Left forelimb (tissue), 1 donor: ENCODE data around the gene BACH1.
"Not testable (repeated sequence)": the region's sequence is repeated elsewhere in the genome, so short reads cannot be mapped to it uniquely, and the experiment has no call there.

Experiments used
- DNase-seq: peaks from one replicate; pipeline ENCODE4 v3.0.0-alpha.2; 2018; ENCODE audit warnings: low spot score

The BACH1 gene

GRCh38 chr21:29298348-29299045 is at the start of gene BACH1:
TSS of gene BACH1 (plus strand) at chr21:29298922. CDS start at chr21:29321281, 22,359 bp downstream.
- DNase-seq: peak; percentile 92

- not testable (repeated sequence) for DNase-seq
Observed at GRCh38 chr21:29249289-29249688, 49.4 kb upstream of the BACH1 start.

GRCh38 chr21:29250636-29251035 is 48.1 kb upstream of the BACH1 start:
- no peak for DNase-seq

- DNase-seq: not testable (repeated sequence)
Observed at GRCh38 chr21:29253861-29254260, 44.9 kb upstream of the BACH1 start.

- no peak for DNase-seq
Observed at GRCh38 chr21:29254550-29254949, 44.2 kb upstream of the BACH1 start.

- no peak for DNase-seq
Observed at GRCh38 chr21:29256126-29256910, 42.4 kb upstream of the BACH1 start.

GRCh38 chr21:29257701-29258100 is 41.0 kb upstream of the BACH1 start:
- DNase-seq: no peak

GRCh38 chr21:29258626-29259338 is 39.9 kb upstream of the BACH1 start:
- no peak for DNase-seq

GRCh38 chr21:29260461-29260860 is 38.3 kb upstream of the BACH1 start:
- DNase-seq: no peak

GRCh38 chr21:29261555-29262540 is 36.9 kb upstream of the BACH1 start:
- no peak for DNase-seq

GRCh38 chr21:29264721-29265120 is 34.0 kb upstream of the BACH1 start:
- no peak for DNase-seq

GRCh38 chr21:29265690-29266479 is 32.8 kb upstream of the BACH1 start:
- DNase-seq: no peak

- no peak for DNase-seq
Observed at GRCh38 chr21:29267666-29268065, 31.1 kb upstream of the BACH1 start.

GRCh38 chr21:29271927-29272333 is 26.8 kb upstream of the BACH1 start:
- no peak for DNase-seq

- no peak for DNase-seq
Observed at GRCh38 chr21:29277442-29277841, 21.3 kb upstream of the BACH1 start.

- no peak for DNase-seq
Observed at GRCh38 chr21:29279558-29279957, 19.2 kb upstream of the BACH1 start.

GRCh38 chr21:29281801-29282200 is 16.9 kb upstream of the BACH1 start:
- DNase-seq: not testable (repeated sequence)

- no peak for DNase-seq
Observed at GRCh38 chr21:29287383-29287782, 11.3 kb upstream of the BACH1 start.

- no peak for DNase-seq
Observed at GRCh38 chr21:29288239-29288638, 10.5 kb upstream of the BACH1 start.

- DNase-seq: no peak
Observed at GRCh38 chr21:29289317-29289716, 9.4 kb upstream of the BACH1 start.

- DNase-seq: no peak
Observed at GRCh38 chr21:29290240-29290639, 8.5 kb upstream of the BACH1 start.
